Measurements from ENCODE around the gene IFT88. TPM values are rescaled to one million over a fixed set of nuclear protein-coding genes. Genes with fewer than 3 reads are reported as not detected.

The IFT88 gene
- total RNA-seq, 2 experiments from 2014 or later: 6.1 to 8.1 TPM

DNA sequence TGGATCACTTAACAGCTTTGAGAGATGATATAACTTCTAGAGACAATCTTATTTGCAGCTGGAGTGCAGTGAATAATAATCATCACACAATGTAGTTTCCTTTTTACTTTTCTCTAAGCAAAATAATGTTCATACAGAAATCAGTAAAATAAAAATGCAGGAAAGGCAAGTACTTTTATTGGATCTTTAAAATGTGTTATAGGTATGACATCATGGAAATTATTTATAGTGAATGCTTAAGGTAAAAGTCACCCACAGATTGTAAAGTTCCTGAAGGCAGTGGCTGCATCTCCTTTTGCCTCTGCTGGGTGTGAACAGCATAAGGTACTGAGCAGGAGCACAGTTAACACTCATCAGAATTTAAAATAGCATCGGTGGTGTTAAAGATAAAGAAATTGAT is 119.2 kb downstream of the IFT88 start:
- Mint-ChIP-seq H3K27me3 (no peaks in the 10 kb centered on the region), H3K27ac (no peak overlapping the region), H3K9me3 (no peaks in the 10 kb centered on the region), H3K36me3 (ENCODE audit: low read depth) (no peaks in the 10 kb centered on the region), H3K4me1 (no peaks in the 10 kb centered on the region), H3K4me3 (no peak overlapping the region)
- CTCF ChIA-PET: no interaction called here
- DNase-seq: no peak
- POLR2A ChIA-PET: no interaction called here

DNA sequence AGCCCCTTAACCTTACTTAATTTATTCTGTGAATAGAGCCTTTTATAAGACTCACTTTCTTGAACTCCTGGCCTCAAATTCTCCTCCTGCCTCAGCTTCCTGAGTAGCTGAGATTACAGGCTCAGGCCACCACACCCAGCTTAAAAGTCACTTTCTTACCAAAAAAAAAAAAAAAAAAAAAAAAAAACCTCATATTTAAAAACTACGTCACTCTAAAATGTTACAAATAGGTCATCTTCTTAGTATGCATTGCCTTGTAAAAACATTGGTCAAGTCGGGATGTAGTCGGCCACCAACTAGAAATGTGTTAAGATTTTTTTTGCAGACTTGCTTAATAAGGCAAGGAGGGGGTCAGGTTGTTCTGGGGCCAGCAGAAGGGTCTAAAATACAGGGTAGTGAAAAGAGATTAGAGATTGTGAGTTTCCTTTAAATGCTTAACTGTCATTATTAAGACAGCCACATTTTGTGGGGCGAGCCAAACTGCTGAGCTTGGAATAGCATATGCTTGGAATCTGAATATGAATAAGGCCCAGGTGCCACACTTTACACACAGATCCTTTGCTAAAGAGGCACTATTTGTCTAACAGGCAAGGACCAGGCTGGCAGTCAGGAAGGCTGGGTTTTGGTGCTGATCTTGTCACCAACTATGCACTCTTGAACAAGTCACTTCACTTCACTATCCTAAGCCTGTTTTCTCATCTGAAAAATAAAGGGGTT is 120.1 kb downstream of the IFT88 start:
- Mint-ChIP-seq H3K36me3 (ENCODE audit: low read depth) (no peaks in the 10 kb centered on the region), H3K4me1 (no peaks in the 10 kb centered on the region), H3K27me3 (no peaks in the 10 kb centered on the region), H3K9me3 (no peaks in the 10 kb centered on the region), H3K4me3 (no peak overlapping the region), H3K27ac (no peak overlapping the region)
- ChIA-PET CTCF (interaction anchor here (0.6 kb wide), 1 partner anchor 188 kb away, joined by 3 read pairs; no protein-coding TSS in a partner anchor), POLR2A (no interaction called here)
- no peak for DNase-seq

DNA sequence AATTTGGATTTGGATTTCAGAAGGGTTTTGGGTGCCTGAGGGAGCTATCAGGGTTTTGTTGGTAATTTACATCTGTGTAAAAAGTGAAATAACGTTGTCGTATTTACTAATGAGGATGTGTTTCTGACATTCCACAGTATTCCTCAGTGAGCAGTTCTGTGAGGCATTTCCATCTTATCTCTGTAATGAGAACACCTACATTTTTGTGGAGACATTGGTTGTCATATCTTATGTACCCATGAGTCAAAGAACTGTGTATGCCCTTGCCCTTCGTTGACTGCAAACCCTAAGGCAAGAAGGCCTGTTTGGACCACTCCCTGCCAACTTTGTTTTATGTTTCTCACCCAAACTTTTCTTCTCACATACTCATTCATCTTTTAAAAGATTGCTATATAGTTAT is 122.3 kb downstream of the IFT88 start:
- ChIA-PET CTCF (interaction anchor here (1.1 to 1.5 kb wide), 2 partner anchors 9 to 14 kb away, joined by 3 to 4 read pairs; partner anchors contain the start of gene IL17D), POLR2A (no interaction called here)
- H3K27ac Mint-ChIP-seq: no peak overlapping the region
- H3K9me3 Mint-ChIP-seq: no peaks in the 10 kb centered on the region
- no peaks in the 10 kb centered on the region for H3K27me3 Mint-ChIP-seq
- no peak overlapping the region for H3K4me3 Mint-ChIP-seq
- H3K4me1 Mint-ChIP-seq: no peaks in the 10 kb centered on the region
- no peak for DNase-seq
- no peaks in the 10 kb centered on the region for H3K36me3 Mint-ChIP-seq (ENCODE audit: low read depth)

DNA sequence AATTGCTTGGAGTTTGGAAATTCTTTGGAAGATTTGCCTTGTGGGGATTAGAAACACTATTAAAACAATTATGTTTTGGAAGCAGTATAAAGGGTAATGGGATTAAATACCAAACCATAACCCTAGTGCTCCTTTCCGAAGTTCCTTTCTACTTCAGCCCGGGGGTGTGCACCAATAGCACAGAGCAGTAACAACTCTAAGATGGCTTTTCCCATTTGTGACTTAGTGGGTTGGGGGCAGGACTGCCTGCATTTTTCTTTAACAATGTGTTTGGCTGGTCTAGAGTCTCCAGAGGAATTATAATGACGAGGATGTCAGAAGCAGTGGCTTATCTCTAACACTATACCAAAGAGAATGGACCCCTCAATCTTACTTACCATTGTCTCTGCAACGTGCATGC is 124.7 kb downstream of the IFT88 start:
- Mint-ChIP-seq H3K36me3 (ENCODE audit: low read depth) (no peaks in the 10 kb centered on the region), H3K27ac (no peak overlapping the region), H3K27me3 (peaks cover 7% of the 10 kb centered on the region), H3K4me1 (no peaks in the 10 kb centered on the region), H3K4me3 (no peak overlapping the region), H3K9me3 (no peaks in the 10 kb centered on the region)
- CTCF ChIA-PET: no interaction called here
- no peak for DNase-seq
- POLR2A ChIA-PET: no interaction called here

DNA sequence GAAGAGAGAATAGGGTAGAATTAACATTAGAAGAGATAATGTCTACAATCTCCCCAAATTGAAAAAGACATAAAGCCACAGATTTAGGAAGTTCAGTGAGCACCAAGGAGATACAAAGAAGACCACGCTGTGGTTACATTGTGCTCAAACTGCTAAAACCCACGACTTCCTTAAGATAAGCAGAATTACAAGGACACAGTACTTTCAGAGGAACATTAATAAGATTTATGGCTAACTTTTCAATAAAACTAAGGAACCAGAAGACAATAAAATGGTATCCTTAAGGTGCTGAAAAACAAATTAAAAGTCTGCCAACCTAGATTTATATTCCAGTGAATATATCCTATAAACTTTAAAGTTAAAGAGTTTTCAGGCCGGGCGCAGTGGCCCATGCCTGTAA is 129.1 kb downstream of the IFT88 start:
- no peaks in the 10 kb centered on the region for H3K4me1 Mint-ChIP-seq
- H3K9me3 Mint-ChIP-seq: no peaks in the 10 kb centered on the region
- POLR2A ChIA-PET: no interaction called here
- H3K4me3 Mint-ChIP-seq: no peak overlapping the region
- H3K27me3 Mint-ChIP-seq: peaks cover 28% of the 10 kb centered on the region
- no peak for DNase-seq
- no peaks in the 10 kb centered on the region for H3K36me3 Mint-ChIP-seq (ENCODE audit: low read depth)
- H3K27ac Mint-ChIP-seq: no peak overlapping the region
- CTCF ChIA-PET: no interaction called here

DNA sequence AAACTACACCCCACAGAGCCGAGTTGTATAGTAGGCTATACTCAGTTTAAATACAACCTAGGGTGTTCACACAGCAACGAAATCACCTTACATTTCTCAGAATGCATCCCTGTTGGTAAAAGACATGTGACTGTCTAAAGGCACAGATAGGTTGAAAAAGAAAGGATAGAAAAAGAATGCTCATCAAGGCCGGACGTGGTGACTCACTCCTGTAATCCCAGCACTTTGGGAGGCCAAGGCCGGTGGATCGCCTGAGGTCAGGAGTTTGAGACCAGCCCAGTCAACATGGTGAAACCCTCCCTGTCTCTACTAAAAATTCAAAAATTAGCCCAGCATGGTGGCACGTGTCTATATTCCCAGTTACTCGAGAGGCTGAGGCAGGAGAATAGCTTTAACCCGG is 132.8 kb downstream of the IFT88 start:
- Mint-ChIP-seq H3K27me3 (peaks cover 48% of the 10 kb centered on the region), H3K36me3 (ENCODE audit: low read depth) (no peaks in the 10 kb centered on the region), H3K27ac (no peak overlapping the region), H3K4me3 (no peak overlapping the region), H3K9me3 (no peaks in the 10 kb centered on the region), H3K4me1 (peaks cover 14% of the 10 kb centered on the region)
- no peak for DNase-seq
- POLR2A ChIA-PET: no interaction called here
- CTCF ChIA-PET: no interaction called here

DNA sequence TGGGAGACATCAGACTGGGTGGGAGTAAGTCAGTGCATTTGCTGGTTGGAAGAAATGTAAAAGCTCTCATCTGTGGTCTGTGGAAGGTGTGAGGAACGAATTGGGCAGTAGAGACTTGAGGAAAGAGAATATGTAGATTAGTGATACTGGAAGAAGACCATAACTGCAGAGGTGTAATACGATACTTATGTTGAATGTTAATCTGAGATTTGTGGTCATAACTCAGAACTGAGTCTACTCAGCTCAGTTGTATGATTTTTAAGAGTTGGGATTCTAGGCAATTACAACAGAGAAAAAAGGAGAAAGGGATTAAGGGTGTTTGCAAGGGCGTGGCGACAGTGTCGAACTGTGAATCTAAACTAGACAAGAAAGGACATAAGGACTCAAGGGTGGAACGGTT is 133.3 kb downstream of the IFT88 start:
- H3K4me1 Mint-ChIP-seq: peaks cover 14% of the 10 kb centered on the region
- no peaks in the 10 kb centered on the region for H3K9me3 Mint-ChIP-seq
- peaks cover 51% of the 10 kb centered on the region for H3K27me3 Mint-ChIP-seq
- no peaks in the 10 kb centered on the region for H3K36me3 Mint-ChIP-seq (ENCODE audit: low read depth)
- H3K27ac Mint-ChIP-seq: no peak overlapping the region
- POLR2A ChIA-PET: no interaction called here
- DNase-seq: no peak
- no peak overlapping the region for H3K4me3 Mint-ChIP-seq
- CTCF ChIA-PET: no interaction called here

DNA sequence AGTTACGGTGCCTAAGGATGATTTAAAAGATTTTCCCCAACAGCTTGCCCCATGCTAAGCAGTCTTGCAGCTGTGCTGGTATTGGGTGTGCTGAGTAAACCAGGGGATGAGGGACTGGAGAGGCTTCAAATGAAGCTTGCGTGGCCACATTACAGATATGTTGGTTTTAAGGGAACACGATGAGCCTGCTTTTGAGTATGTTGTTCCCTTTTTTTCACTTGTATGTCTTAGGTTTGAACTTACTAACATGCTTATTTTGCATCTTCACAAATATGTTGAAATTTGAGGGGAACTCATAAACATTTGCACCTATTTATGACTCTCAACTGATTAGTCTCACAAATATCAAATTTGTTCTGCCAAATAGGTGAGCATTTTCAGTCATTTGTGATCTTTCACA is 134.5 kb downstream of the IFT88 start:
- Mint-ChIP-seq H3K9me3 (no peaks in the 10 kb centered on the region), H3K36me3 (ENCODE audit: low read depth) (no peaks in the 10 kb centered on the region), H3K27ac (no peak overlapping the region), H3K4me3 (no peak overlapping the region), H3K27me3 (peaks cover 45% of the 10 kb centered on the region), H3K4me1 (peaks cover 14% of the 10 kb centered on the region)
- CTCF ChIA-PET: interaction anchor here (1.6 to 1.9 kb wide), 2 partner anchors 10 to 209 kb away, joined by 7 to 9 read pairs; no protein-coding TSS in a partner anchor
- no peak for DNase-seq
- POLR2A ChIA-PET: interaction anchor here (0.6 to 4.1 kb wide), 2 partner anchors 72 to 151 kb away, joined by 3 to 16 read pairs; partner anchors contain the start of gene EEF1AKMT1

DNA sequence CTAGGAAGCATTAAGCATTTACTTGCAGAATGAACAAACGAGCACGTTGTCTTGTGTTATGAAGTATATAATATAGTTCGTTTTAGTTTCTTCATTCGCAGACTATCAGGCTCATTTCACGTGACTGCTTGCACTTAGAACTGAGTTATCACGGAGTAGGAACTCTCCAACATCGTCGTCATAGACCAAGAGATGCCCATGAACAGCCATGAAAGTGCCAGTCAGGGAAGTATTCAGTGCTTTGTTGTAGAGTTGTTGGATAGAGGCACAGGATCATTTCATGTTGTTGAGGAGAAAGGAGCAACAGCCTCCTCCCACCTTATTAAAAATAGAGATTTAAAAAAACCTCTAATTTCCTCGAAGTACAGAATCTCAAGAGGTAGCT is 135.6 kb downstream of the IFT88 start:
- Mint-ChIP-seq H3K4me3 (peak overlapping the region; percentile 82), H3K4me1 (peaks cover 14% of the 10 kb centered on the region), H3K27ac (no peak overlapping the region), H3K27me3 (peaks cover 46% of the 10 kb centered on the region), H3K9me3 (no peaks in the 10 kb centered on the region), H3K36me3 (ENCODE audit: low read depth) (no peaks in the 10 kb centered on the region)
- no peak for DNase-seq
- CTCF ChIA-PET: interaction anchor here (1.6 to 2.9 kb wide), 4 partner anchors 9 to 210 kb away, joined by 4 to 16 read pairs (median 8); no protein-coding TSS in a partner anchor
- POLR2A ChIA-PET: interaction anchor here (4.1 kb wide), 1 partner anchor 71 kb away, joined by 16 read pairs; the partner anchor contains the start of gene EEF1AKMT1

DNA sequence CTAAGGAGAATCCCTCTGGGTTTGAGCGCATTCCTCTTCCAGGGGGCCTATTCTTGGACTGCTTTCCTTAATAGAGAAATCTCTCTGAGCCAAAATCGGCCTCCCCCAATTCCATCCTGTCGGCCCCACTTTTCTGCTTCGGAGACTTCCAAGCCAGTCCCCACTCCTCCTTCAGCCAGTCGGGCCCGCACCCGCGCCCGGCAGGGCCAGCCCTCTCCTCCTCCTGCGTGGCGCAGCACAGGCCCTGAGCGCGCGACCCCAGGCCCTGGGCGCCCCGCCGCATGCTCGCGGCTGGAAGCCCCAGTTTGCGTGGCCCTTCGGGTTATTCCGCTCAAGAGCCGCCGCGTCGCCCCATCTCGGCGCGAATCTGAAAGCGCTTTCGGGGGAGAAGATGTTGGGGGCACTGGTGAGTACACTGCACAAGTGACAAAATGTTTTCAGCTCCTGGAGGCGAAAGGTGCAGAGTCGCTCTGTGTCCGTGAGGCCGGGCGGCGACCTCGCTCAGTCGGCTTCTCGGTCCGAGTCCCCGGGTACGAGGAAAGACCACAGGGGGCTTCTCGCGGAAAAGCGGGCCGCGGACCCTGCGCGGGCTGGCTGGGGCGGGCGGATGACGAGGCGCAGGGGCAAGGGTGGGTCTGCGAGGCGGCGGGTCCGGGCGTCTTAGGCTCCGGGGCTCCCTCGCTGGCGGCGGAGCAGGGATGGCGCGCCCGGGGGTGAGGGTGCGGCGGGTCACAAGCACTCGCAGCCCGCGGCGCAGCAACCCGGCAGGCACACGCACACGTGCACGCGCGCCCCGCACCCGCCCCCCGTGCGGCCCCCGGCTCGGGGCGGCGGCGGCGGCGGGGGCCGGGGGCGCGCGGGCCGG is 136.2 kb downstream of the IFT88 start, which contains the start of gene IL17D:
Gene IL17D (plus strand): TSS at position 785 of the 865 bp plus-strand sequence. CDS start 303 bp downstream, outside the sequence.
- H3K4me3 Mint-ChIP-seq: peak within 1 kb of the TSS; percentile 82
- no peak within 1 kb of the TSS for H3K27ac Mint-ChIP-seq
- H3K4me1 Mint-ChIP-seq: peaks cover 14% of the 10 kb centered on the region
- CTCF ChIA-PET: interaction anchor here (0.6 to 2.9 kb wide), 16 partner anchors 9 to 716 kb away, joined by 3 to 16 read pairs (median 4); partner anchors contain the start of gene CRYL1
- peak; percentile 30 for DNase-seq
- H3K36me3 Mint-ChIP-seq (ENCODE audit: low read depth): no peaks in the 10 kb centered on the region
- peaks cover 45% of the 10 kb centered on the region for H3K27me3 Mint-ChIP-seq
- POLR2A ChIA-PET: interaction anchor here (1.0 to 4.1 kb wide), 2 partner anchors 70 to 177 kb away, joined by 3 to 16 read pairs; partner anchors contain the start of genes CRYL1 and EEF1AKMT1
- H3K9me3 Mint-ChIP-seq: no peaks in the 10 kb centered on the region

DNA sequence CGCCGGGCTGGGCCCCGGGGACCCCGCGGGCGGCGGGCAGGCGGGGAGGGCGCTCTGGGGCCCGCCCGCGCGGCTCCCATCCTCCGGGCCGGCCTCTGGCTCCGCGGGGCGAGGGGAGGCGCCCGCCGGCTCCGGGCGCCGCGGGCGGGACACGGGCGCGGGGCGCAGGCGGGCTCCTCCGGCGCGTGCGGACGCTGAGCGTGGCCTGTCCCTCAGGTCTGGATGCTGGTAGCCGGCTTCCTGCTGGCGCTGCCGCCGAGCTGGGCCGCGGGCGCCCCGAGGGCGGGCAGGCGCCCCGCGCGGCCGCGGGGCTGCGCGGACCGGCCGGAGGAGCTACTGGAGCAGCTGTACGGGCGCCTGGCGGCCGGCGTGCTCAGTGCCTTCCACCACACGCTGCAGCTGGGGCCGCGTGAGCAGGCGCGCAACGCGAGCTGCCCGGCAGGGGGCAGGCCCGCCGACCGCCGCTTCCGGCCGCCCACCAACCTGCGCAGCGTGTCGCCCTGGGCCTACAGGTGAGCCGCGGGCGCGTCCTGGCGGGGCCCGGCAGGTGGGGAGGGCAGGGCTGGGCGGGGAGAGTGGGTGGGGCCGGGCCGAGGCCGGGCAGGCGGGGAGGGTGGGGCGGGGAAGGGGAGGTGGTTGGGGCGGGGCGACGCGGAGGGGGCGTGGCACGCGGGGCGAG is 137.0 kb downstream of the IFT88 start:
- Mint-ChIP-seq H3K9me3 (no peaks in the 10 kb centered on the region), H3K4me3 (no peak overlapping the region), H3K4me1 (peaks cover 14% of the 10 kb centered on the region), H3K27me3 (peaks cover 41% of the 10 kb centered on the region), H3K27ac (no peak overlapping the region), H3K36me3 (ENCODE audit: low read depth) (no peaks in the 10 kb centered on the region)
- peak; percentile 77 for DNase-seq
- POLR2A ChIA-PET: interaction anchor here (1.0 to 4.1 kb wide), 2 partner anchors 69 to 178 kb away, joined by 3 to 16 read pairs; partner anchors contain the start of genes CRYL1 and EEF1AKMT1
- CTCF ChIA-PET: interaction anchor here (0.6 to 2.9 kb wide), 15 partner anchors 10 to 717 kb away, joined by 3 to 16 read pairs (median 4); partner anchors contain the start of gene CRYL1

DNA sequence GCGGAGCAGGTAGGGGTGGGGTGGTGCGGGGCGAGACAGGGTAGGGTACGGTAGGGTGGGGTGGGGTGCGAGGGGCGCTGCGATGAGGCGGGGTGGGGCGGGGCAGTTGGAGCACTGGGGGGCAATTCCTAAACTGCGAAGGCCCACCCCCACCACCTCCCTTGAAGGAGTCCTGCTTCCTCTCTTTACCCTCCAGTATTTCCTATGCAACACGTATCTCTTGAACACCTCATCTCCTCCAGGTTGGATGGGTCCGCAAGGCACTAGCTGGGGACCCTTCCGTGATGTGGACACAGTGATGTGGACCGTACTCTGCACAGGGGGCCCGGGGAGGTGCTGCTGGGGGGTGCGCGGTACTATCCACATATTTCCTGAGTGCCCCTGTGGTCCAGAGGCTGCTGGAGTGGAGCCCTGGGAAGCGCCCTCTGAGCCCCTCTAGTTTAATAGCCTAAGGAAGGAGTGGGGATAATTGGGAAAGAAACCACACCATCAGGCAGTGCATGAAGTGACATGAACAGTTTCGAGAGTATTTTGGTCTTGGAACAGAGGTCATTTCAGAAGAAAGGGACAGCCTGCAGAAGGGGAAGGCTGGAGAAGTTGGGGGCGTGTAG is 137.6 kb downstream of the IFT88 start:
- Mint-ChIP-seq H3K9me3 (no peaks in the 10 kb centered on the region), H3K4me1 (peaks cover 14% of the 10 kb centered on the region), H3K36me3 (ENCODE audit: low read depth) (no peaks in the 10 kb centered on the region), H3K27me3 (peaks cover 38% of the 10 kb centered on the region), H3K27ac (no peak overlapping the region), H3K4me3 (peak overlapping the region; percentile 58)
- ChIA-PET CTCF (interaction anchor here (0.7 to 2.9 kb wide), 10 partner anchors 11 to 510 kb away, joined by 3 to 16 read pairs (median 4); partner anchors contain the start of gene CRYL1), POLR2A (interaction anchor here (1.0 to 4.1 kb wide), 2 partner anchors 69 to 178 kb away, joined by 3 to 16 read pairs; partner anchors contain the start of genes CRYL1 and EEF1AKMT1)
- DNase-seq: no peak
